ENCODE measurements around the gene SSRP1. TPM values are rescaled to one million over a fixed set of nuclear protein-coding genes. Genes with fewer than 3 reads are reported as not detected.

Gene SSRP1
- total and polyA plus RNA-seq, 7 donors, result 30.5 to 91.3 (median 54.6) TPM

- intact Hi-C loops (cut with DNase I), result loop anchor here (10.0 kb wide), 1 partner anchor 515 kb away; no protein-coding TSS in a partner anchor
- DNase-seq, result no peak
- Histone ChIP-seq H3K36me3 (no peaks in the 10 kb centered on the region), H3K4me1 (peaks cover 0 to 4% (median 0%) of the 10 kb centered on the region in 4 donors), H3K4me3 (no peak overlapping the region), H3K9me3 (no peaks in the 10 kb centered on the region), H3K27me3 (no peaks in the 10 kb centered on the region), H3K27ac (no peak overlapping the region)
- no peak for TF ChIP-seq EP300 (IDR thresholded peaks at IDR 0.05)
- TF ChIP-seq CTCF (IDR thresholded peaks at IDR 0.05), result no peak
- TF ChIP-seq POLR2A (IDR thresholded peaks at IDR 0.05), result no peak
- TF ChIP-seq POLR2AphosphoS5 (IDR thresholded peaks at IDR 0.05), result no peak
- whole genome bisulfite sequencing, 2 donors, result 82 to 91% methylated on average over 9 of the region's 9 CpGs
Observed at GRCh38 chr11:57359896-57360690, 24.4 kb upstream of the SSRP1 start.

- no peak overlapping the region for H3K4me3 ChIP-seq
- intact Hi-C loops (cut with DNase I), result loop anchor here (10.0 kb wide), 1 partner anchor 515 kb away; no protein-coding TSS in a partner anchor
- no peaks in the 10 kb centered on the region for H3K27me3 ChIP-seq
- WGBS, 2 donors, result 86 to 92% methylated on average over 5 of the region's 5 CpGs
- H3K27ac ChIP-seq, result no peak overlapping the region
- no peaks in the 10 kb centered on the region for H3K9me3 ChIP-seq
- TF ChIP-seq POLR2A (IDR thresholded peaks at IDR 0.05), result no peak
- no peak for TF ChIP-seq CTCF (IDR thresholded peaks at IDR 0.05)
- TF ChIP-seq EP300 (IDR thresholded peaks at IDR 0.05), result no peak
- no peak for TF ChIP-seq POLR2AphosphoS5 (IDR thresholded peaks at IDR 0.05)
- no peak for DNase-seq
- peaks cover 0 to 4% (median 0%) of the 10 kb centered on the region in 4 donors for H3K4me1 ChIP-seq
- H3K36me3 ChIP-seq, result no peaks in the 10 kb centered on the region
Observed at GRCh38 chr11:57359396-57359795, 23.7 kb upstream of the SSRP1 start.

- 78 to 86% methylated on average over 9 of the region's 9 CpGs for WGBS, 2 donors
Observed at GRCh38 chr11:57358991-57359390, 23.3 kb upstream of the SSRP1 start.

GRCh38 chr11:57358543-57358961 is 22.9 kb upstream of the SSRP1 start:
- no peaks in the 10 kb centered on the region for H3K9me3 ChIP-seq
- DNase-seq, result no peak
- no peak overlapping the region for H3K27ac ChIP-seq
- H3K36me3 ChIP-seq, result no peaks in the 10 kb centered on the region
- H3K4me1 ChIP-seq, result peaks cover 0 to 4% (median 0%) of the 10 kb centered on the region in 4 donors
- TF ChIP-seq POLR2AphosphoS5 (IDR thresholded peaks at IDR 0.05) (no peak), CTCF (IDR thresholded peaks at IDR 0.05) (no peak)
- no peak overlapping the region for H3K4me3 ChIP-seq
- WGBS, 2 donors, result 30 to 63% methylated on average over 9 of the region's 9 CpGs
- no peaks in the 10 kb centered on the region for H3K27me3 ChIP-seq
- intact Hi-C loops (cut with DNase I), result loop anchor here (10.0 kb wide), 1 partner anchor 514 kb away; no protein-coding TSS in a partner anchor

More at GRCh38 chr11:57358991-57359390, 23.3 kb upstream of the SSRP1 start:
- TF ChIP-seq POLR2AphosphoS5 (IDR thresholded peaks at IDR 0.05) (no peak), CTCF (IDR thresholded peaks at IDR 0.05) (no peak), POLR2A (IDR thresholded peaks at IDR 0.05) (no peak), EP300 (IDR thresholded peaks at IDR 0.05) (no peak)
- no peaks in the 10 kb centered on the region for H3K27me3 ChIP-seq
- H3K9me3 ChIP-seq, result no peaks in the 10 kb centered on the region
- H3K4me1 ChIP-seq, result peaks cover 0 to 4% (median 0%) of the 10 kb centered on the region in 4 donors
- H3K4me3 ChIP-seq, result no peak overlapping the region
- intact Hi-C loops (cut with DNase I), result loop anchor here (10.0 kb wide), 1 partner anchor 514 kb away; no protein-coding TSS in a partner anchor
- no peak overlapping the region for H3K27ac ChIP-seq
- DNase-seq, result no peak
- no peaks in the 10 kb centered on the region for H3K36me3 ChIP-seq
